NCI-H1417 (cell line): ENCODE measurements around the gene TAS2R3.
A peak's percentile ranks its signal among the peaks of the same experiment; 100 is the strongest.
"Not testable (repeated sequence)": the region's sequence is repeated elsewhere in the genome, so short reads cannot be mapped to it uniquely, and the experiment has no call there.

Source experiments
- DNase-seq, 3 experiments: peaks; one replicate each; lab custom pipeline; 2025; lab: John Stamatoyannopoulos, UW

TAS2R3 gene, protein sequence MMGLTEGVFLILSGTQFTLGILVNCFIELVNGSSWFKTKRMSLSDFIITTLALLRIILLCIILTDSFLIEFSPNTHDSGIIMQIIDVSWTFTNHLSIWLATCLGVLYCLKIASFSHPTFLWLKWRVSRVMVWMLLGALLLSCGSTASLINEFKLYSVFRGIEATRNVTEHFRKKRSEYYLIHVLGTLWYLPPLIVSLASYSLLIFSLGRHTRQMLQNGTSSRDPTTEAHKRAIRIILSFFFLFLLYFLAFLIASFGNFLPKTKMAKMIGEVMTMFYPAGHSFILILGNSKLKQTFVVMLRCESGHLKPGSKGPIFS

DNA sequence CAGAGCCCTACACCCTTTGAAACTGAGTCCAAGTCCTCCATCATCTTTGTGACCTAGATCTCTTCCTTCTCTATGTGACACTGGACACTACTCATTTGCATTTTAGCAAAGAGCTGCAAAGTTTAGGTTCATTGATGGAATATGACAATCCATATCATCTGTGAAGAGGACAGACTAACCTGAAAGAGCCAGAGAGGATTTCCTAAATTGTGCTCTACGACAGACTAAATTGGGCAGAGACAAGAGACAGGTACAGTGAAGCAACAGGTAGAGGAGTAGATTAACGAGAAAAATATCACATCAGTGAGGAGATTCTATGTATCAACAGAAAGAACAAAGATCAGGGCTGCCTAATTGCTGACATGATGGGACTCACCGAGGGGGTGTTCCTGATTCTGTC is at the start of gene TAS2R3:
TAS2R3 (plus strand) TSS at position 301 of the 400 bp plus-strand sequence; CDS start at position 363, 62 bp downstream.
- no peak for DNase-seq

DNA sequence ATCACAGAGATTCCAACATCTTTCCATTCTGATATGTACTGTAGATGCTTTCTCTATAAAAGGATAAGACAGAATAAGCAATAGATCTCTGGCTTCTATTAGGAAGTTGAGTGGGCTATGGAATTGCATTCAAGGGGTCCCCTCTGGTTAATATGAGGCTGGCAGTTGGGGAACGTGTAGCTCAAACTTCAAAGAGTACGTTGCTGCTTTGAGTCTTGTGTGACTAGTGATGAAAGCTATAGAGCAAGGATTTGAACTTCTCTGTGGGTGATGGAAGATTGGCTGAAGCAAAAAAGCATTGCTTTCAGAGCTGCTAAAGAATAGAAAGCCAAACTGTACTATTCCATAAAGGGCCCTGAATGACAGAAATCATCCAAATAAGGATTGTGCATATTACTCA is 49.3 kb upstream of the TAS2R3 start:
- DNase-seq: no peak

DNA sequence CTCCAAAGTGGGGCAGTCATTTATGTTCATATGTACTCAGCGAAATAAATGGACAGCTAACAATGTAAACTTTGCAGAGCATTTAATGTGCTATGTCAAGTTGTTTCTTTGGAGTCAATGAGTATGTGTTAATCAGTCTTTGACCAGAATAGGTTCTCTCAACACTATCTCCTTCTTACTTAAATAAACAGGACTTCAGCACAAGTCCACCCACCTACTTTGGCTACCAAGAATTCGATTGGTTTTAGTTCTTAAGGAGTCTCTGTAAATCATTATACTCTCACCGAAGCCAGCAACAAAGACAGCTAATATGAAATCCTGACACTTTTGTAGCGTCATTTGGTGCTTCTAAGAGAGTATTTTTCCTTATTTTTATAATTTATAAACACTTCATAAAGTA is 48.9 kb upstream of the TAS2R3 start:
- no peak for DNase-seq

DNA sequence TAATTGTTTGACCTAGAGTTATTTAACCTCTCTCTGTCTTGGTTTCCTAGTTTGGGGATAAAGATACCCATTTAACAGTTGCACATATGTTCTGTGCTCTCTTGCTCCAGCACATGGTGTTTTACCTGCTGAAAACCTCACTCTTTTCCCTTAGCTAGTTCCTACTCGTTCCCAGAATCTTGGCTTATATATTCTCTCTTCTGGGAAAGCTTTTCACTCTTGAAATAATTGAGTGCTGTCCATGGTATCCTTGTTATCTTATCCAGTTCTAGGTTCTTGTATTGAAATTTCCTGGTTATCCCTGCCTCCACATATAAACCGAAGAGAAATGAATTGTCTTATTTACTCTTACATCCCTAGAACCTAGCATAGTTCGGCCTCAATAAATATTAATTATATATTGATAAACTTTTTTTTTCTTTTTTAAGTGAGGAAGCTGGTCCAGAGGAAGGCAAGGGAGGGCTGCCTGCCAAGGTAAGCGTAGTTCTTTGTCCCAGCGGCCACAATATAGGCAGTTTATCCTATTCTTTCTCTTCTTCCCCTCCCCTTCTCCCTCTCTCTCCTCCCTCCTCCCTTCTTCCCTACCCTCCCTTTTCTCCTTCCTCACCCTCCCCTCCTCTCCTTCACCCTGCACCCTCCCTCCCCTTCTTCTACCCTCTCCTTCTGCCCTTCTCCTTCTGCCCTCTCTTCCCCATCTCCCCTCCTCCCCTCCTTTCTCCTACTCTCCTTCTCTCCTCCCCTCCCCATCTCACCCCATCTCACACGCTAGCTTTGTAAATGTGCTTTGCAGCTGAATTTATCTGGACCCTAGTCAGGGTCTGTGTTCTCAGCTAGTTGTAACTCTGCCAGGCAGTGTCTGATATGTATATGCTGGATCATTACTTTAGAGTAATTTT is 47.9 kb upstream of the TAS2R3 start:
- DNase-seq: no peak

DNA sequence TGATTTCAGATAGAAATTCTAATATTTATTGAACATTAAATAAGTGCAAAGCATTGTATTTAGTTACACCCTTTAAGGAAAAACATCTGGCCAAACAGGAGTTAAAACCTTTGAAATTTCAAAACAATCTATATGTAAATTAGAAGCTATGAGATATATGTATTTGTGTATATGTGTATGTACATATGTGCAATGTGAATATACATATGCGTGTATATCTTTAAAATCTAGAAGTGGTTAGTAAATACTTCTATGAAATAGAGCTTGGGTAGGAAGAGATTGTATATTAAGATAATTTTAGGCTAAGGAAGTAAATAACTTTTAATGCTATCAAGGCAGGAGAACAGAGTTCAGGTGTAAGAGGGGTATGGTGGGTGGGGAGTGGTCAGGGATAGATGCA is 46.4 kb upstream of the TAS2R3 start:
- no peak for DNase-seq

DNA sequence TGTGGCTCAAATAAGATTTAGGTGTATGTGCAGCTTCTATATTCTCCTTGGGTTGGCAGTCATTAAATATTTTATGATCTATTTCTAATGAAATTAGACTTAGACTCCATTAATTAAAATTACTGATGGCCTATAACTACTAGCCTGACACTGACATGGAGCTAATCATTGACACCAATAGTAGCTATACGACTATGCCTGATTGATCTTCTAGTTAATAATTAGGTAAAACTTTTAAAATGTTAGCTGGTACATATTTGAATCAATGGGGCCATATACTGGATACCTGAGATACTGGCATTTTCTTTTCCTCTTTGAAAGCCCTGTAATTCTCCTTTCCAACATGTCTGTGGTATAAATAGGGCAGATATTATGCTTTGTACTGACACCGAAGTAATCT is 41.4 kb upstream of the TAS2R3 start:
- DNase-seq: no peak

DNA sequence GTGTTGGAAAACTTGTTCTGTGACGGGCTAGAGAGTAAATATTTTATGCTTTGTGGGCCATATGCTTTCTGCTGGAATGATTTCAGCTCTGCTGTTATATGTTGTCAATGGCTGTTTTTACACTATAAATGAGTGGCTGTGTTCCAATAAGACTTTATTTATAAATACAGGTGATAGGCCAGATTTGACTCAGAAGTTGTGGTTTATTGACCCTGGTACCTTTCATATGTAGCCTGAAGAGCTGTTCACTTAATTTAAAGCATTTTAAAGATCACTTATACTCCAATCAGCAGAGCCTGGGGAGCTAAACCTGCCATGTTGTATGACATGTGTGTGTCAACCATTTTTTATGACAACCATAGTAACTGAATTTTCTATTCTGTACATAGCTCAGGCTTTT is 34.9 kb upstream of the TAS2R3 start:
- DNase-seq: no peak

DNA sequence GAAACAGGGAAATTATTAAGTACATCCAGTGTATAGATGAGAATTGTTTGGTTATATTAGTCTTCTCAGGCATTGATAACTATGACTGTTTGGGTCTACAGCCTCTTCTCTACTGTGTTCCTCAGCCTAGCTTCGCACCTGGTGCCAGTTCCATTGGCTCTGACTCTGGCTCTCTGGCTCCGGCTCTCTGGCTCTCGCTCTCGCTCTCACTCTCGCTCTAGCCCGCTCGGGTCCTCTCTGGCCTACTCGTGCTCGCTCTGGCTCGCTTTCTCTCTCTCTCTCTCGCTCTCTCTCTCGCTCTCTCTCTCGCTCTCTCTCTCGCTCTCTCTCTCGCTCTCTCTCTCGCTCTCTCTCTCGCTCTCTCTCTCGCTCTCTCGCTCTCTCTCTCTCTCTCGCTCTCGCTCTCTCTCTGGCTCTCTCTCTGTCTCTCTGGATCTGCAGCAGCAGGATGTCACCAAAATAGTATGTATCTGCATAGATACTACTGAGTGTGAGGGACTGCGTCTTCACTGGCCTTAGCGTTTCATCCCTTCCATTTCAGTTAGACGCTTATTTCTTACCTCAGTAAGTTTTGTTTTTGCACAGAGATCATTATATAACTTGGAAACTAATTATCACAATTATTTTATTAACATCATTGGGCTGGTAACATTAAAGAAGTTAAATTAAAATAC is 32.3 kb upstream of the TAS2R3 start:
- no peak for DNase-seq

DNA sequence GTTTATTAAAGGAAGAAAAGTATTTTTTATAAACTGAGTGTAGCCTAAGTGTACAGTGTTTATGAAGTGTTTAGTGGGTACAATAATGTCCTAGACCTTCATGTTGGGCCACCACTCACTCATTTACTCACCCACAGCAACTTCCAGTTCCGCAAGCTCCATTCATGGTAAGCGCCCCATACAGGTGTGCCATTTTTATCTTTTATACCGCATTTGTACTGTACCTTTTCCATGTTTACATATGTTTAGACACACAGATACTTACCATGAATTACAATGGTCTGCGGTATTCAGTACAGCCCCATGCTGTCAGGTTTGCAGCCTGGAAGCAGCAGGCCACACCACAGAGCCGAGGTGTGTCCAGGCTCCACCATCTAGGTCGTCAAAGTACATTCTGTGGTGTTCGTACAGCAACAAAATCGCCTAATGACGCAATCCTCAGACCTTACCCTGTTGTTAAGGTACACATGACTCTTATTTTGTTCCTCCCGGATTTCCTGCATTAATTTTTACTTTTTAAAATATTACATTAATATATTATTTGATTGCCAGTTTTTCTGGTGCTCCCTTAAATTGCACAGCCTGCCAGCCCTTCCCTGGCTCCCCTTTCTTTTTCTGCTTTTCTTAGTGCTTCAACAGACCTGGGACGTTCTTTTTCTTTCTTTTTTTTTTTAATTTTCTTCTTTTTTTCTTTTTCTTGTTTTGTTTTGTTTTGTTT is 26.6 kb upstream of the TAS2R3 start:
- peak in 2 of 3 experiments; percentile 52 to 78 for DNase-seq

DNA sequence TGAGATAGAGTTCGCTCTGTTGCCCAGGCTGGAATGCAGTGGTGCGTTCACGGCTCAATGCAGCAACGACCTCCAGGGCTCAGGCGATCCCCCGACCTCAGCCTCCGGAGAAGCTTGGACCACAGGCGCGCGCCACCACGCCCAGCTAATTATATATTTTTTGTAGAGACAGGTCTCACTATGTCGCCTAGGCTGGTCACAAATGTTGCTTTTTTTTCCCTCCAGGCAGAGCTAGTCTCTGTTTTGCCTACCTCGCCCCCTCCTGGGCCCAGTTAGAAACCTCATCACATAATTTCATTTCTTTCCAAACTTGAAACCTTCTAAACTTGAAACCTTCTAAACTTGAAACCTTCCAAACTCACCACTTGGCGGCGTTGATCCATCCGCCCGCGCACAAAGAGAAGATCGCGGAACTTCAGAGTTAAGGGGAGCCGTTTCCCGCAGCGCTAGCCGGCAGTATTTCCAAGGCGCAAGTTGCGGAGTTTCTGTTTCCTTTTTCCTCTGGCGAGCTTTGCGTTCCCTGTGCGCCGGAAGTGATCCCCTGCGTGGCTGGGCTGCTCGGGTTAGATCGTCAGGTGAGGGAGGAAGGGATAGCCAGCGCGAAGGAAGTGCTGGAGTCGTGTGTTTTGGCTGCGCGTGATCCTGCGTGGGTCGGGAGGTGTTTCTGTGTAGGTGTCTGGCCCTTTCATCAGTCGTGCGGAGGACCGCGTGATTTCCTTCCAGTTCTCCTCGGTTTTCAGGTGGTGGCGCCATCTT is 25.9 kb upstream of the TAS2R3 start, which contains the start of gene SSBP1:
SSBP1 (plus strand) TSS at position 523 of the 756 bp plus-strand sequence. CDS start 809 bp downstream, outside the sequence.
- DNase-seq: peak; percentile 97 to 100 (median 98)

DNA sequence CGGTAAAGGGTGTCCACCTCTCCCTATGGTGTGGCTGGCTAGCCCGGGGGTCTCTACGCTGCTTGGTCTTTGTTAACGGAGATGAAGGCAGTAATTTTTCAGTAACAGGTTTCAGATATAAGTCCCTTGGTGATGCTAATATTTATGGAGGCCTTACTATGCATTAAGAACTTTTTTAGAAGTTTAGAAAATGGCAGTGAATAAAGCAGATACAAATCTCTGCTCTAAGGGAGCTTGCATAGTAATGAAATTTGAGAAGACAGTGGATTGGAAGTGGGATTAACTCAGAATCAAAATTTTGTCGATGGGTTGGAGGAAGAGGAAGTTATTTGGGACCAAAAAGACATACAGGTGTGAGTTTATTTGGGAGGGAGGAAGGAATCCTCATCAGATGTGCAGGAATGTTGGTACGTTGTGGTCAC is 25.3 kb upstream of the TAS2R3 start:
- DNase-seq: no peak

DNA sequence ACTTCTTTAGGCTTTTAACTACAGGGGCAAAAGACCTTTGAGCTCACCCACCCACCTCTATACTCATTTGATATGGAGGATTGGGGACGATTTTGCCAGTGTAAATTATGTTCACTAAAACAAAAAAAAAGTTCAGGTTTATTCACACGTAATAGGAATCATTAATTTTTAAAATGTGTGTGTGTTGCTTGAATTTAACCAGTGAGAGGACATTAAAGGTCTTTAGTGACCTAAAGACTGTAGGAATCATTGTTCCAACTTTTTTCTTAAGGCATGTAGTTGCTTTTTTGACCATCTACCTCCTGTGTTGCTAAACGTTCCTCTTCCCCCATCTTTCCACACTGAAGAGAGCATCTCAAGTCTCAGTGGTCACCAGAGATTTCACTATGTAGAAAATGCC is 24.6 kb upstream of the TAS2R3 start:
- DNase-seq: no peak

DNA sequence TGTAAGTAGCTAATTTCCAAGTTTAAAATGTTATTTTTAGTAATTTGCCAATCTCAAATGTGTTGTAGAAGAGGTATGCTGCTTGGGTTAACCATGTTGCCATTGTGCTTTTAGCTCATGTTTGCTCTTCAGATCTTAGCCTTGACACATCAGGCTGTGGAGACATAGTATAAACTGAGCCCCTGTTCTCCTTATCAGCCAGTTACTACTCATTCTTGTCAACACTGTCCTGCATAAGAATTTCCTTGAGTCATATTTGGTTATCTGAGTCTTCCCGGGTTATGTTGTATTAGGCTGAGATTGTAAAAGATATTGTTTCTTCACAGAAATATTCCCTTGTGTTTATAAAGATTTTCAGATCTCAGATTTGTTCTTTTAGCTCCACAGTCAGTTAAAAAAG is 21.7 kb upstream of the TAS2R3 start:
- no peak for DNase-seq

DNA sequence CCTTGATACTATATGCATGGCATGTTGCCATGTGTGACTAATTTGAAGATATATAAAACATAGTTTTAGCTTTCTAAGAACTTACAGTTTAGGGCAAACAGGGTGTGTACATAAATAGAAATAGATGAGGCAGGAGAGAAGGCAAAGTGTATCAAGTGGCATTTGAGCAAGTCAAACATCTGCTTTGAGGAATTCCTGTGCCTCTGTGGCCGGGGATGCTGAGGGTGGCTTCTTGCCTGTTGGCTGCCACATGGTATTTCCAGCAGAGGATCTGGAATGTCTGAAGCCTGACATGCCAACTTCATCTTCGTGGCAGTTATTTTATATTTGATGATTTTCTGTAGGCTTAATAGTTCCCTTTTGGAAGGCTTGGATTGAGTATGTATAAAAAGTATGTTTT is 19.8 kb upstream of the TAS2R3 start:
- no peak for DNase-seq

DNA sequence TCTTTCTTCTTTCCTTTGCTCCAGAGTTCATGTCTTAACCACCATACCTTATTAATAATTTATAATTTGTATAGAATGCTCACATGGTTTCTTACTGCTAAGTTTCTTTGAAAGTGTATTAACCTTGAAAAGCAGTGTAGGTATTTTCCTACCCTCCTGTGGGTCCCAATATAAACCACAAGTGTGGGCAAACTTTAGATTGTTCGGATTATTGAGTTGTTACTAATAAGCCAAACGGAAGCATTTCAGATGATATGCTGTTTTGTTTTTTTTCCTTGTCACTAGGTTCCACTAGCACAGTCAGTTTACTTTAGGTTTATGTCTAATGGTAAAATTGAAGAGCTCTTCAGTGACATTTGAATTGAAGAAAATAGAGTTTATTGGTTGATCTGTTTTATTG is 15.5 kb upstream of the TAS2R3 start:
- no peak for DNase-seq

DNA sequence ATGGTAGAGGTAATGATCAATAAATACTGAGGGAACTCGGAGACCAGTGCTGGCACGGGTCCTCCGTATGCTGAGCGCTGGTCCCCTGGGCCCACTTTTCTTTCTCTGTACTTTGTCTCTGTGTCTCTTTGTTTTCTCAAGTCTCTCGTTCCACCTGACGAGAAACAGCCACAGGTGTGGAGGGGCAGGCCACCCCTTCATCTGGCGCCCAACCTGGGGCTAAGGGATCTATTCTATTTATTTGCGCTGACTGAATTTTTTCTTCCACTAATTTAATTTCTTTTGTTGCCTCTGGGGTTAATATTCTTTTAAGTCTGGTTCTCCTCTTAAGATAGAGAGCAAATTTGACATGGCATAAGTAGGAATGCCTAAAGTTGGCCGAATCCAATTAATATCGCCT is 12.0 kb upstream of the TAS2R3 start:
- DNase-seq: peak in 1 of 3 experiments; percentile 15

DNA sequence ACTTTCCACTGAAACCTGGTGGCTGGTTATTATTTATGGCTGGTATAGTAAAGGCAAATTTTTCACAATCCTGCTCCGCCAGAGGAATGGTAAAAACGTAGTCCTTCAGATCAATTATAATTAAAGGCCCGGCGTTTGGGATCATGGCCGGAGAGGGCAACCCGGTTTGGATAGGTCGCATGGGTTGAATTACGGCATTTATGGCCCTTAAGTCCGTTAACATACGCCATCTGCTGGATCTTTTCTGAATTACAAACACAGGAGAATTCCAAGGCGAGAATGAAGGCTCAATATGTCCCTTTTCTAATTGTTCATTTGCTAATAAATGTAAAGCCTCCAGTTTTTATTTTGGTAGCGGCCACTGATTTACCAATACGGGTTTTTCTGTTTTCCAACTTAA is 11.3 kb upstream of the TAS2R3 start:
- DNase-seq: no peak

DNA sequence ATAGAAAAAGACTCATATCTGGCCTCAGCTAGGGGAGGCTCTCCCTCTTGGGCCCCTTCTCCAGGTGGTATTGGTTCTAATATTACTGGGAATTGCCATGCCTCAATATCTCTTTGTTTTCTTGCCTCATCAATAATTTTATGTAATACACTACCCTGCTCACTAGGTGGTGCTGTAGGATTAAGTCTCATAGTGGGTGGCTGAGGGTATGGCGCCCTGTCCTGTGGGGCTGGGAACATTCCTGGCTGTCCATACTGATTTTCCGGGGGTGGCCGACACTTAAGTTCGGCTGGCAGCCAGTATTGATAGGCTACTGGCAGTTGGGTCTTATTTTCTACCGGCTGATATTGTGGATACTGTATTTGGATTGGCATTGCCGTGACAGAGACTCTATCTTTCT is 9.0 kb upstream of the TAS2R3 start:
- peak; percentile 8 to 56 (median 13) for DNase-seq

DNA sequence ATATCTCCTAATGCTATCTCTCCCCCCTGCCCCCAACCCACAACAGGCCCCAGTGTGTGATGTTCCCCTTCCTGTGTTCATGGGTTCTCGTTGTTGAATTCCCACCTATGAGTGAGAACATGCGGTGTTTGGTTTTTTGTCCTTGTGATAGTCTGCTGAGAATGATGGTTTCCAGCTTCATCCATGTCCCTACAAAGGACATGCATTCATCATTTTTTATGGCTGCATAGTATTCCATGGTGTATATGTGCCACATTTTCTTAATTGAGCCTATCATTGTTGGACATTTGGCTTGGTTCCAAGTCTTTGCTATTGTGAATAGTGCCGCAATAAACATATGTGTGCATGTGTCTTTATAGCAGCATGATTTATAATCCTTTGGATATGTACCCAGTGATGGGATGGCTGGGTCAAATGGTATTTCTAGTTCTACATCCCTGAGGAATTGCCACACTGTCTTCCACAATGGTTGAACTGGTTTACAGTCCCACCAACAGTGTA is 6.2 kb downstream of the TAS2R3 start:
- DNase-seq: not testable (repeated sequence)

DNA sequence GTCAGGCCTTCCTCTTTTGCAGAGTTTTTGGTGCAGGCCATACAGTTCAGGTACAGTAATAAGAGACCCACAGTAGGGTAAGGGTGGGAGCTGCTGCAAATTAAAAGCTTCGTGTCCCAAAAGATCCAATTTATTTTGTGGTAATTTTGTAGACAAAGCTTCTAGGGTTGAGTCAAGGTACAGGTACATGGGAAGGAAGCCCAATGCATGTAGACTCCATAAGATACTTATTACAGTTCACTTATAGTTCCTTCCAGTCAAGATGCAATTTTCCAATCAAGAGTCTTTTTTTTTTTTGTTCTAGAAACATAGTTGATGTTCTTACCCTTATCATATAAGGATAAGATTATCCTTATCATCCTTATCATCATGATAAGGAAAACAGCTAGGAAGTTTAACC is 12.5 kb downstream of the TAS2R3 start, which contains the start of gene TAS2R4:
TAS2R4 (plus strand) TSS at position 301 of the 400 bp plus-strand sequence. CDS start 1,815 bp downstream, outside the sequence.
- no peak for DNase-seq
